Left ventricle myocardium inferior (tissue), 1 donor: ENCODE measurements around the gene HSD17B11. TPM values are rescaled to one million over a fixed set of nuclear protein-coding genes. Genes with fewer than 3 reads are reported as not detected.
"Not testable (repeated sequence)": the region's sequence is repeated elsewhere in the genome, so short reads cannot be mapped to it uniquely, and the experiment has no call there.

Experiments
- DNase-seq: peaks from one replicate; pipeline ENCODE4 v3.0.0-alpha.2; 2020
- H3K27ac ChIP-seq: fragments of 200-600 bp; replicated peaks from 2 replicates; pipeline ENCODE4 v1.8.0; 2021
- H3K27me3 ChIP-seq: fragments of 200-600 bp; 2 replicates; pipeline ENCODE4 v1.8.0; 2021; ENCODE audit warnings: low read depth
- H3K36me3 ChIP-seq: fragments of 200-600 bp; 2 replicates; pipeline ENCODE4 v1.8.0; 2021
- H3K4me1 ChIP-seq: fragments of 200-600 bp; 2 replicates; pipeline ENCODE4 v1.8.0; 2021
- H3K4me3 ChIP-seq: fragments of 200-600 bp; 2 replicates; pipeline ENCODE4 v1.8.0; 2021; ENCODE audit warnings: mild to moderate bottlenecking, moderate library complexity
- H3K9me3 ChIP-seq: fragments of 200-600 bp; replicated peaks from 2 replicates; pipeline ENCODE4 v1.8.0; 2021
- CTCF ChIP-seq: fragments of 200-600 bp; IDR thresholded peaks from 2 replicates; pipeline ENCODE4 v1.8.0; 2021; ENCODE audit warnings: antibody characterized with exemption, mild to moderate bottlenecking, borderline replicate concordance
- intact Hi-C: fragments of 100-400 bp; cut with micrococcal nuclease; formaldehyde crosslinking; loops from one replicate; pipeline ENCODE4 v1.11.0; 2022
- total RNA-seq: library from RNA; stranded (reverse); fragmentation: NEBNext Ultra II Directional; extraction: Animal tissue kit (Norgen Biotek cat#: 25700); gene quantifications from one replicate; pipeline ENCODE4 v1.2.1, GENCODE V29; 2021
- donor health status: DM: no; HTN: yes; CAD: no; lungs with severe emphysema.

HSD17B11 gene
- total RNA-seq, 1 donor from 2014 or later: 11.7 TPM

GRCh38 chr4:87316961-87317360 lies 74.0 kb downstream of the HSD17B11 start:
- intact Hi-C loops: no loop called here
- H3K27ac ChIP-seq: no peak overlapping the region
- H3K4me1 ChIP-seq: no peaks in the 10 kb centered on the region
- no peaks in the 10 kb centered on the region for H3K9me3 ChIP-seq
- no peaks in the 10 kb centered on the region for H3K27me3 ChIP-seq
- no peak for TF ChIP-seq CTCF
- H3K4me3 ChIP-seq: no peak overlapping the region
- H3K36me3 ChIP-seq: no peaks in the 10 kb centered on the region
- DNase-seq: no peak

- intact Hi-C loops, H3K4me3 ChIP-seq, H3K36me3 ChIP-seq, H3K9me3 ChIP-seq, DNase-seq, H3K27me3 ChIP-seq: not testable (repeated sequence)
- Histone ChIP-seq H3K27ac (peak overlapping the region; percentile 71), H3K4me1 (peaks cover 10% of the 10 kb centered on the region)
Observed at GRCh38 chr4:87315000-87315399, 76.0 kb downstream of the HSD17B11 start.

GRCh38 chr4:87313756-87314155 lies 77.2 kb downstream of the HSD17B11 start:
- Histone ChIP-seq H3K4me1 (peaks cover 20% of the 10 kb centered on the region), H3K27me3 (no peaks in the 10 kb centered on the region), H3K4me3 (no peak overlapping the region), H3K9me3 (no peaks in the 10 kb centered on the region), H3K27ac (peak overlapping the region; percentile 71), H3K36me3 (peaks cover 4% of the 10 kb centered on the region)
- TF ChIP-seq CTCF: no peak
- intact Hi-C loops: no loop called here
- DNase-seq: no peak

- H3K27me3 ChIP-seq: no peaks in the 10 kb centered on the region
- H3K9me3 ChIP-seq: no peaks in the 10 kb centered on the region
- no peak for TF ChIP-seq CTCF
- intact Hi-C loops: no loop called here
- H3K27ac ChIP-seq: no peak overlapping the region
- peaks cover 20% of the 10 kb centered on the region for H3K4me1 ChIP-seq
- H3K36me3 ChIP-seq: peaks cover 4% of the 10 kb centered on the region
- DNase-seq: no peak
- H3K4me3 ChIP-seq: no peak overlapping the region
Observed at GRCh38 chr4:87311684-87312083, 79.3 kb downstream of the HSD17B11 start.

GRCh38 chr4:87310691-87311335 lies 80.2 kb downstream of the HSD17B11 start:
- intact Hi-C loops: no loop called here
- no peak overlapping the region for H3K4me3 ChIP-seq
- TF ChIP-seq CTCF: no peak
- H3K27ac ChIP-seq: no peak overlapping the region
- H3K27me3 ChIP-seq: no peaks in the 10 kb centered on the region
- peaks cover 4% of the 10 kb centered on the region for H3K36me3 ChIP-seq
- no peaks in the 10 kb centered on the region for H3K9me3 ChIP-seq
- no peak for DNase-seq
- peaks cover 20% of the 10 kb centered on the region for H3K4me1 ChIP-seq

GRCh38 chr4:87309625-87310024 lies 81.4 kb downstream of the HSD17B11 start:
- peak overlapping the region; percentile 57 for H3K27ac ChIP-seq
- no peaks in the 10 kb centered on the region for H3K9me3 ChIP-seq
- no peak for DNase-seq
- TF ChIP-seq CTCF: no peak
- H3K36me3 ChIP-seq: peaks cover 4% of the 10 kb centered on the region
- peaks cover 20% of the 10 kb centered on the region for H3K4me1 ChIP-seq
- H3K27me3 ChIP-seq: no peaks in the 10 kb centered on the region
- intact Hi-C loops: no loop called here
- H3K4me3 ChIP-seq: no peak overlapping the region
